Measurements from ENCODE around the gene SLC1A4.

SLC1A4 gene

GRCh38 chr2:65045651-65046050 is 56.5 kb downstream of the SLC1A4 start:
- H3K9ac ChIP-seq (ENCODE audit: low read depth, low read length) = no peak overlapping the region
- H3K4me1 ChIP-seq (ENCODE audit: control insufficient read depth, insufficient read depth, low read length) = peaks cover 5% of the 10 kb centered on the region
- peaks cover 4% of the 10 kb centered on the region for H3K9me3 ChIP-seq (replicated peaks; ENCODE audit: low read length)
- H3K36me3 ChIP-seq (ENCODE audit: insufficient read depth, low read length) = no peaks in the 10 kb centered on the region
- H3K4me2 ChIP-seq (ENCODE audit: low read length) = no peak overlapping the region
- H3K27me3 ChIP-seq (ENCODE audit: control insufficient read depth, insufficient read depth, low read length) = no peaks in the 10 kb centered on the region
- no peak overlapping the region for H3K4me3 ChIP-seq (ENCODE audit: low read length)

GRCh38 chr2:65046633-65047407 is 57.6 kb downstream of the SLC1A4 start:
- Histone ChIP-seq H3K36me3 (ENCODE audit: insufficient read depth, low read length) (no peaks in the 10 kb centered on the region), H3K4me1 (ENCODE audit: control insufficient read depth, insufficient read depth, low read length) (peaks cover 5% of the 10 kb centered on the region), H3K4me2 (ENCODE audit: low read length) (no peak overlapping the region), H3K4me3 (ENCODE audit: low read length) (no peak overlapping the region), H3K27me3 (ENCODE audit: control insufficient read depth, insufficient read depth, low read length) (no peaks in the 10 kb centered on the region), H3K9me3 (replicated peaks; ENCODE audit: low read length) (peaks cover 7% of the 10 kb centered on the region), H3K9ac (ENCODE audit: low read depth, low read length) (no peak overlapping the region)

GRCh38 chr2:65049010-65049639 is 59.9 kb downstream of the SLC1A4 start:
- Histone ChIP-seq H3K36me3 (ENCODE audit: insufficient read depth, low read length) (no peaks in the 10 kb centered on the region), H3K9me3 (replicated peaks; ENCODE audit: low read length) (peaks cover 7% of the 10 kb centered on the region), H3K9ac (ENCODE audit: low read depth, low read length) (no peak overlapping the region), H3K4me1 (ENCODE audit: control insufficient read depth, insufficient read depth, low read length) (peaks cover 5% of the 10 kb centered on the region), H3K4me3 (ENCODE audit: low read length) (no peak overlapping the region), H3K4me2 (ENCODE audit: low read length) (no peak overlapping the region), H3K27me3 (ENCODE audit: control insufficient read depth, insufficient read depth, low read length) (no peaks in the 10 kb centered on the region)

- no peak overlapping the region for H3K9ac ChIP-seq (ENCODE audit: low read depth, low read length)
- peaks cover 4% of the 10 kb centered on the region for H3K9me3 ChIP-seq (replicated peaks; ENCODE audit: low read length)
- H3K36me3 ChIP-seq (ENCODE audit: insufficient read depth, low read length) = no peaks in the 10 kb centered on the region
- no peaks in the 10 kb centered on the region for H3K27me3 ChIP-seq (ENCODE audit: control insufficient read depth, insufficient read depth, low read length)
- H3K4me1 ChIP-seq (ENCODE audit: control insufficient read depth, insufficient read depth, low read length) = peaks cover 4% of the 10 kb centered on the region
- no peak overlapping the region for H3K4me3 ChIP-seq (ENCODE audit: low read length)
- H3K4me2 ChIP-seq (ENCODE audit: low read length) = no peak overlapping the region
Observed at GRCh38 chr2:65050931-65051330, 61.7 kb downstream of the SLC1A4 start.

GRCh38 chr2:65053199-65053598 is 64.0 kb downstream of the SLC1A4 start:
- Histone ChIP-seq H3K36me3 (ENCODE audit: insufficient read depth, low read length) (no peaks in the 10 kb centered on the region), H3K27me3 (ENCODE audit: control insufficient read depth, insufficient read depth, low read length) (no peaks in the 10 kb centered on the region), H3K4me1 (ENCODE audit: control insufficient read depth, insufficient read depth, low read length) (peaks cover 12% of the 10 kb centered on the region), H3K9ac (ENCODE audit: low read depth, low read length) (no peak overlapping the region), H3K4me3 (ENCODE audit: low read length) (no peak overlapping the region), H3K9me3 (replicated peaks; ENCODE audit: low read length) (peaks cover 4% of the 10 kb centered on the region), H3K4me2 (ENCODE audit: low read length) (no peak overlapping the region)

- Histone ChIP-seq H3K9me3 (replicated peaks; ENCODE audit: low read length) (peaks cover 4% of the 10 kb centered on the region), H3K9ac (ENCODE audit: low read depth, low read length) (no peak overlapping the region), H3K36me3 (ENCODE audit: insufficient read depth, low read length) (no peaks in the 10 kb centered on the region), H3K4me3 (ENCODE audit: low read length) (no peak overlapping the region), H3K4me1 (ENCODE audit: control insufficient read depth, insufficient read depth, low read length) (peaks cover 12% of the 10 kb centered on the region), H3K27me3 (ENCODE audit: control insufficient read depth, insufficient read depth, low read length) (no peaks in the 10 kb centered on the region), H3K4me2 (ENCODE audit: low read length) (no peak overlapping the region)
Observed at GRCh38 chr2:65054749-65055421, 65.7 kb downstream of the SLC1A4 start.

GRCh38 chr2:65055422-65056214 is 66.4 kb downstream of the SLC1A4 start:
- Histone ChIP-seq H3K36me3 (ENCODE audit: insufficient read depth, low read length) (no peaks in the 10 kb centered on the region), H3K9me3 (replicated peaks; ENCODE audit: low read length) (peaks cover 4% of the 10 kb centered on the region), H3K4me1 (ENCODE audit: control insufficient read depth, insufficient read depth, low read length) (peaks cover 12% of the 10 kb centered on the region), H3K27me3 (ENCODE audit: control insufficient read depth, insufficient read depth, low read length) (no peaks in the 10 kb centered on the region), H3K4me3 (ENCODE audit: low read length) (peak overlapping the region; percentile 90), H3K9ac (ENCODE audit: low read depth, low read length) (peak overlapping the region; percentile 71), H3K4me2 (ENCODE audit: low read length) (peak overlapping the region; percentile 86)

GRCh38 chr2:65056215-65057053 is 67.2 kb downstream of the SLC1A4 start, which contains the start of gene CEP68:
Gene CEP68 (plus strand): TSS chr2:65056416. CDS start chr2:65069445, 13,029 bp downstream.
- Histone ChIP-seq H3K36me3 (ENCODE audit: insufficient read depth, low read length) (no peaks in the 10 kb centered on the region), H3K9ac (ENCODE audit: low read depth, low read length) (peak within 1 kb of the TSS; percentile 91), H3K4me3 (ENCODE audit: low read length) (peak within 1 kb of the TSS; percentile 90), H3K27me3 (ENCODE audit: control insufficient read depth, insufficient read depth, low read length) (no peaks in the 10 kb centered on the region), H3K4me1 (ENCODE audit: control insufficient read depth, insufficient read depth, low read length) (peaks cover 12% of the 10 kb centered on the region), H3K9me3 (replicated peaks; ENCODE audit: low read length) (peaks cover 3% of the 10 kb centered on the region), H3K4me2 (ENCODE audit: low read length) (peak within 1 kb of the TSS; percentile 86)

GRCh38 chr2:65057054-65057375 is 67.8 kb downstream of the SLC1A4 start:
- H3K9me3 ChIP-seq (replicated peaks; ENCODE audit: low read length) = no peaks in the 10 kb centered on the region
- H3K4me2 ChIP-seq (ENCODE audit: low read length) = peak overlapping the region; percentile 86
- peak overlapping the region; percentile 91 for H3K9ac ChIP-seq (ENCODE audit: low read depth, low read length)
- H3K36me3 ChIP-seq (ENCODE audit: insufficient read depth, low read length) = no peaks in the 10 kb centered on the region
- no peaks in the 10 kb centered on the region for H3K27me3 ChIP-seq (ENCODE audit: control insufficient read depth, insufficient read depth, low read length)
- H3K4me1 ChIP-seq (ENCODE audit: control insufficient read depth, insufficient read depth, low read length) = peaks cover 12% of the 10 kb centered on the region
- peak overlapping the region; percentile 90 for H3K4me3 ChIP-seq (ENCODE audit: low read length)

GRCh38 chr2:65057391-65058052 is 68.3 kb downstream of the SLC1A4 start:
- no peaks in the 10 kb centered on the region for H3K9me3 ChIP-seq (replicated peaks; ENCODE audit: low read length)
- peak overlapping the region; percentile 91 for H3K9ac ChIP-seq (ENCODE audit: low read depth, low read length)
- H3K36me3 ChIP-seq (ENCODE audit: insufficient read depth, low read length) = no peaks in the 10 kb centered on the region
- peak overlapping the region; percentile 86 for H3K4me2 ChIP-seq (ENCODE audit: low read length)
- H3K4me3 ChIP-seq (ENCODE audit: low read length) = peak overlapping the region; percentile 90
- peaks cover 14% of the 10 kb centered on the region for H3K4me1 ChIP-seq (ENCODE audit: control insufficient read depth, insufficient read depth, low read length)
- H3K27me3 ChIP-seq (ENCODE audit: control insufficient read depth, insufficient read depth, low read length) = no peaks in the 10 kb centered on the region

Measured in skeletal muscle satellite cell (primary cell).